HG02852 (cell line): ENCODE results near the gene STT3B.
"Not testable (repeated sequence)": the region's sequence is repeated elsewhere in the genome, so short reads cannot be mapped to it uniquely, and the experiment has no call there.

Experiments used
- ATAC-seq: cut with Tn5 transposase; IDR thresholded peaks from one replicate; pipeline ENCODE4 v1.9.1; 2021; ENCODE audit warnings: mild to moderate bottlenecking, moderate library complexity; ENCODE audit not compliant: unreplicated experiment

Gene STT3B

DNA sequence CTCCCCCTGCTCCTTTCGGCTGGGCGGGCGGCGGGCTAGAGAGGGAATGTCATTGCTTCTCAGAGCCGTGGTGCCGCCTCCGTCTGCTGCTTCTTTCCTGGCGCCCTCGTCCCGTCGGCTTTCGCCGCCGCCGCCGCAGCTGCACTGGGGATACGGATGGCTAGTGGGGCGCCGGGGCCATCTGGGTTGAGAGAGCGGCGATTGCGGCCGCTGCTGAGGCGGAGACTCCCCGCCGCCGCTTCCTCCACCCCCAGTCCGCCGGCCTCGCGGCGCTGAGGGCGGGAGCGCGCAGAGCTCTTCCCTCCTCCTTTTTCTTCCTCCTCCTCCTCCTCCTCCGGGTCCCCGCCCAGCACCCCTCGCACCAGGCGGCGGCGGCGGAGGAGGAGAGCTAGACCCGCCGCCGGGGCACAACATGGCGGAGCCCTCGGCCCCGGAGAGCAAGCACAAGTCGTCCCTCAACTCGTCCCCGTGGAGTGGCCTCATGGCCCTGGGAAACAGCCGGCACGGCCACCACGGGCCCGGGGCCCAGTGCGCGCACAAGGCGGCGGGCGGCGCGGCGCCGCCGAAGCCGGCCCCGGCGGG, at the start of gene STT3B:
STT3B (plus strand) TSS at position 339 of the 582 bp plus-strand sequence; CDS start at position 413, 74 bp downstream.
- peak; percentile 52 for ATAC-seq

DNA sequence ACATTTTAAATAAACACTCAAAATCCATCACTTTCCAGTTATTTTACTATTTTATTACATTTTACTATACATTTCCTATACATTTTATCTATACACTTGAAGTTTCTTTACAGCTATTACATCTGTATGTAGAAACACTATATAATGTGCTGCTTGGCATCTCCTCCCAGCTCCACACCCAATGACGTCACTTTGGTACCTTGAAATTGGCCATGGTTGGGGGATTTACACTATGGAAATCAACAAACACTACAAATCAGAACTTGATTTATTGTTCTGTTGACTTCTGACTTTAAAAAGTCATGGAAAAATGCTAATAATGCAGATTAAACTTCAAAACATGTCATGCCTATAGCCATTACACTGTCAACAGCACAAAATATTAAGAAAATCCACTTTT, 48.9 kb upstream of the STT3B start:
- ATAC-seq, result no peak

DNA sequence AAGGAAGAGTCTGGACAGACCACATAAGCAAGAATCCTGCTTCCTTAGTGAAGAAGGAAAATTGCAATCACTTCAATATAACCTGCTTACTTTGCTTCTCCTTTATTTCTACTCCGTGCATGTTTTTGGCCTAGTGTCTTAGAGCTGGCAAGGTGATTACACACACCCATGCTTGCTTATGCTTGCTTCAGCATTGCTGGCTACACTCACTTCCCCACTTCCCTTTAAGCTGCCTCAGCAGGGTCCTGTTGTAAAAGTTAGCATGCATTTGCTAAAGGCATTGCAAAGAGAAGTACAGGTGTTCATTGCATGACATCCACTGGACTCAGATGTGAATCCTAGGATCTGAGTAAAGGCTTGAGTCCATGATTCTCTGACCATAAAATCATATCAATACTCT, 47.5 kb upstream of the STT3B start:
- no peak for ATAC-seq

DNA sequence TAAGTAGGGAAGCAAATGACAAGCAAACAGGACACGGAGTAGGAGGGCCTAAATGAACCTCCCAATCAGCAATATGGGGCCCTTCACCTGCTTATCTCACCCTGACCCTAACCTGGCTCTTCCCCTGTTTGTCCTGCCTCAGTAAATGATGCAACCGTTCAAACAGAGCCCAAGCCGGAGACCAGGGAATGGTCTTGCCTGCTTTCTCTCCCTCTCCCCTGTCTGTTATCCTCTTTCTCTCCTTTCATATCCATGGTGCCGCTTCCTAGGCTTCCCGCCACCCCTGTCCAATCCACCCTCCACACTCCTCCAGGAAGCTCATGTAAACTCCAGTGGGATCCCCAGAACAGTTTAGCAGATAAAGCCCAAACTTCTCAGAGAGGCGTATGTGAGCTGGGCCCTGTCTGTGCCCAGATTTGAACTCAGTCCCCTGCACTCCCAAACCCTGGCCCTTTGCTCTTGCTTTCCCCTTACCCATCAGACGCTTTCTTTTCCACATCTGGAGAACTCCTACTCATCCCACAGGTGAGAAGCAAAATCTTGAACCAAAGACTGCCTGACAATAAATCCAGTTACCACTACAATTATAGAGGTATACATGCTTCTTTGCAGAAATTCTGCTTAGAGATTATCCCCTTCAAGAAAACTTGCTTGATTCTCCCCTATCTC, 45.7 kb upstream of the STT3B start:
- ATAC-seq, result no peak

DNA sequence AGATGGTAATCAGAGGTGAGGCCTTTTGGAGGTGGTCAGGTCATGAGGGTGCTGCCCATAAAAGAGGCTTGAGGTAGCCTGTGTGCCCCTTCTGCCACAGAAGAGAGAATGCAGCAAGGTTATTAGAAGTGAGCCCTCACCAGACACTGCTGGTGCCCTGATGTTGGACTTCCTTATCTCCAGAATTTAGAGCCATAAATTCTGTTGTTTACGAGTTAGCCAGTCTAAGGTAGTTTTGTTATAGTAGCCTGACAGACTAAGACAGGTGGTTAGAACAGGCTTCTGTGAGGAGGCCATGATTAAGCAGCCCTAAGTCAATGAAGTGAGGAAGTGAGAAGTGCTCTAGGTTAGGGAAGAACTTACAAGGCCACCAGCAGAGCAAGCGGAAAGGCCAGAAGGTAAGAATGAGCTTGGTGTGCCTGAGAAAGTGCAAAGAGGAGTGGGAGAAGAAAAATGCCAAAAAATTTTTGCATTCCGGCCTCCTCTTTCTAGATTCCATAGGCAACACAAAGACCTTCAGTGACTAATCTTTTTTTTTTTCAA, 44.2 kb upstream of the STT3B start:
- no peak for ATAC-seq

DNA sequence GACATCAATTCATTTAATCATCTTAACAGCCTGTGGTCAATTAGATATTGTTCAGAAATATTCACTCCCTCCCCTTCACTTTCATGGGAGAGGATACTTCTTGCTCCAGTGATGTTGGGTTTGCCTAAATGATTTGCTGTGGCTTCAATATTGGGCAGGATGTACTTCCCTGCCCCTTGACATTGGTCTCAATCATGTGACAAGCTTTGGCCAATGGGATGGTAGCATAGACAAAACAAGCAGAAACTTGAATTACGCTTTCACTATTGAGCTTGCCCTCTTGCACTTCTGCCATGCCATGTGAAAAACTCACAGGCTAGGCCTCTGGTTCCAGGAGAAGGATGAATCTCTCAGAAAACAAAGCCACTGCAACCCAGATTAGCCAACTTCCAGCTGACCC, 42.2 kb upstream of the STT3B start:
- no peak for ATAC-seq

DNA sequence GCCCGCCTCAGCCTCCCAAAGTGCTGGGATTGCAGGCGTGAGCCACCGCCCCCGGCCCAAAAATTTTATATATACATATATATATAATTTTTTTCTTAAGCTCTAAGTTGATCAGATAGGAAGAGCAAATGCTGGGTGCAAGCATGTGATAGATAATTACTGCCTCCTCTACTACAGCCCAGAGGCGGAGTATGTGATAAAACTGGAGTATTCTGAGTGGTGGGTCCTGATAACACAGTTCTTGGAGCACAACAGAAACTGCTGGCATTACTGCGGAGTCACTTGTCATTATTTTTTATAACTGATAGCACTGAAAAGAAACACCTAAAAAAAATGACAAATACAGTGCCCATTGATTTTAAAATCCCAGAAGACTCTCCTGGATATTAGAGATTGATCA, 41.1 kb upstream of the STT3B start:
- ATAC-seq, result no peak

DNA sequence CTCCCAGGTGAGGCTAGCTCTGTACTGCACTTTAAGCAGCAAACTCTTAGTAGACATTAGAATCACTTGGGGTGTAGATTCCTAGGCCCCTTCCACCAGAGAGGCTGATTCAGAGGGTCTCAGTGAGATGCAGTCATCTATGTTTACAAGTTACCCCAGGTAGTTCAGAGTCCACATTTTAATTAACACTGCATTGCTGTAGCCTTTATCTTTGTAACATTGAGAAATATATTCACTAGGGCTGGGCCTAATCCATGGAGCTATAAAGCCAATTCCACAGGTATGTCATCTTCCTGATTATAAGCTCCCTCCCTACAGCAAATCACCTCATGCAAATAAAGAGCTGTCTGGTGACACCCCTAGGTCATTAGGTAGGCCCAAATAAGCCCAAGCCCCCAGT, 39.6 kb upstream of the STT3B start:
- no peak for ATAC-seq

DNA sequence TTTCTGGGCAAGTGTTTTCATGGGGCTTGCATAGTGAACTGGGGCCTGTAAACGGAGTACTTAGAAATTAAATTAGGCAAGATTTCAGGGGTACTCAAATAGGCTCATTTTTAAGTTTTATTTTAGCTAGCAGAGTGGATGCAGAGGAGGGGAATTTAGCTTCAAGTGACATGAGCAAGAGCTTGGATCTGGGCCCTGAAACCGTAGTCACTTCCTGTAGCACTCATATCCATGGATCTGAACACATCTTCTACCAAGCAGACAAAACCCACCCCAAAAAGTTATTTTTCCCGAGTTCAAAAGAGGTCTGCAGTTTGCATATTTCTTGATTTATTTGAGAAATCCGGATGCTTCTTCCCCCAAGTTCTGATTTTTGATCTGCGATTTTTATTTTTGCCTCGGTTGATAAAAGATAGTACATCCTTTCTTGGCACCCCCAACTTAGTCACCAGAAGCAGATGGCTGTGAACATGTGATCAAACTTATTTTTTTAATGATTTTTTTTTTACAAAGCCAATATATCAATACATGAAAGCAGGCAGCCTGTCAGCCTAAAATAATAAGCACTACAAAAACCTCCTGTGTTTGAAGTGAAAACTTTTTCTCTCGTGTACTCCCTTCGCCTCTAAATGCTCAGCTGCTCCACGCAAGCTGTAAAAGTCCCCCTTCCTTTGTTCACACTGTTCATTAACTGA, 36.6 kb upstream of the STT3B start:
- no peak for ATAC-seq

DNA sequence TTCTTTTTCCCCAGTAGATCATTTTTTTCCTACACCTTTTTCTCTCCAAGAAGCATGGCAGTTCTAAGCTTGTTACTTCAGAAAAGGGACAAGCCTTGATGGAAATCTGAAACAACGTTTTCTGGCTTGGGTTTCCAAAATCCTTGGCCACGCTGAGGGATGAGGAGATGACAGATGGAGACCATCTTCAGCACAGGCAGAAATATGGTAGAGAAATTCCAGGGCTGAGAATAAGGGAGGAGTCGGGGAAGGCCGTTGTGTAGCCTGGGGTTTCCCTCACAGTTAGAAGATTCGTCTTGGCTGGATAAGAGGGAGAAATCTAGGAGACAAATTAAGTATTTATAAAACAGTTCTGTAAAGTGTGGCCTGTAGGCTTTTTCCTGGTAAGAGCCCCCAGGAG, 33.9 kb upstream of the STT3B start:
- ATAC-seq, result no peak

DNA sequence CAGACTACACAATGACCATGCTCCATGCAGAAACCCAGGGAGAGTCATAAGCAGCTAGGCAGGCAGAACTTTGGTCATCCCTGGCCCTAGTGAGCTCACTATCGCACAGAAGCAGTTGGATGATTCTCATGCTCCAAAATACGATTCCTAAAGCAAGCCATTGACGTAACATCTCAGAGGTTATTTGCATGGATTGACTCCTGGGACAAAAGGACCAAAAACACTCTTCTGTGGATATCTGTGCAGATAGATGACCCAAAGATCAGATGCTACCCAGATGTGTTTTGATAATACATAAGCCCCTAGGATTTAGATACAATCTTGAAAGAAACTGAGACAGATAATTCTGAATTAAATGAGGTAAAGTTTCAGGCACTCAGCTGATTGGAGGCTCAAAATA, 33.4 kb upstream of the STT3B start:
- no peak for ATAC-seq

DNA sequence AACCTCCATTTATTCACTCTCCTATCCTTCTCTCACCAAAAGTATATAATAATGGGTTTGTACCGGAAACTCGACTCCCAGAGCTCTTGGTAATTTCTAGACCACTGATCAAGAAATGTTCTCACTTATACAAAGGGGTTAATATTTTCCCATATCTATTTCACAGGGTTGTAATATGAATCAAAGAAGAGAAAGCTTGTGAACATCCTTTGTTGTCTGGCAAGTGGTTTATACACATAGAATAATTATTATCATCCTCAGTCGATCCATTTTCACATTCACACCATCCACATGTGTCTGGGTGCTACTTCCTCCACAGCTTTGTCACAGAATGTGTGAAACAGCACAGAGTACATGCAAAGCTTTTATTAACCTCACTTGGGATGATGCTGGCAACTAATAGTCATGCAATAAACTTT, 29.9 kb upstream of the STT3B start:
- no peak for ATAC-seq

DNA sequence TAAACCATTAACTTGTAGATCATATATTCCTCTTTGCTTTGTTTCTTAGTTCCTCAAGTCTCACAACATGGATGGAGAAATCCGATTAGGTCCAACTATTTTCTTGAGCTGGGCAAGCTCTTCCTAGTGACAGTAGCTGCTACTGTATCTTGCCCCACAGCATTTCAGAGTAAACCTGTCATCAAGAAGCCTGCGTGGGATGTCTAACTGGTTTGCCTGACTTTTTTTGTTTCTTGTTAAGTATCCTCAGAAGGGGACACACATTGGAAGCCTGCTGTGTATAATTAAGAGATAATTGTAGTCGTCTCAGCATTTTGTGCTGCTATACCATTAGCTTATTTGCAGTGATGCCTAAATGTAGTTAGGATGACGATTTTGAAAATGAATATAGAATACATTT, 29.3 kb upstream of the STT3B start:
- ATAC-seq, result no peak

DNA sequence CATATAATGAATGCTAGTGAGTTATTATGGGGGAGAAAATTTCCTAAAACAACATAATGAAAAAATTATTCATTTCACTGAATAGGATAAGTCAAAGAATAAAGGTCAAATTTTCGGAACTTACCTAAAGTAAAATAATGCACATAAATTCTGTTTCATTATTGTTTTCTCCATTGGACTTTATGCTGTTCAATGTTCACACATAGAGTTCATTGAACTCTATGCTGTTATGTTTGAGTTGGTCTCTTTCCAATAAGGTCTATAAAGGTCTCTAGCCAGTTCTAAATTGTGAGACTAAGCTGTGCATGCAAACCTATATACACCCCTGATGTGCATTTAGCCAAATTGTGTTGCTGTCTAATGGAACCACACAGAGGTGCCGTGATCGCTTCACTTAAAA, 28.5 kb upstream of the STT3B start:
- no peak for ATAC-seq

DNA sequence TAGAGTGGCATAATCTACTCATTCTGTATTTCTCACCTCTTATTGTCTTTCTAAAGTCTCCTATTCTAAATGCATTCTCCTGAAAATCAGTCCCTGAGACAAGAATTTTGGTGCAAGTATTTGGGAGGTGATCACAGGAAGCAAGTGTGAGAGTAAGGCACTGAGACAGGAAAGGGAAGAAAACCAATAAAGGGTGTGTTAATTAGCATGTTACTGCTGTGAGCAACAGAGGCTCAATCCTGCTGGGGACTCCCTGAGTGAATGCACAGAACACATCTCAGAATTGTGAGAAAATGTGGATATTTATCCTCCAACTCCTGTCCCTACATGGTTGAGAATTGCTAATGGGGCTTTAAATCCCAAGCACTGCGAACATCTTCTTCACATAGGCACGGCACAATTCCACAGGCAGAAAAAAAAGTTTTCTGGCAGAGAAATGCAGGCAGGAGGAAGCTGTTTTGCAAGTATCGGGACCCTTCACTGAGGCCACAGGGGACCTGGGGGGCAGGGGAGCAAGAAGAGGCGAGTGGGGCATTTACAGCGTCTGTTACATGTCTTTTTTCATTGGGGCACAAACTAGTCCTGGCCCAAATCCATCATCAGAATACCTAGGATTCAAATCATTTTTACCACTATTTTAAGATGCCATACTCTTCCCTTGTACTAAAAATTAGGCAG, 27.2 kb upstream of the STT3B start:
- no peak for ATAC-seq

DNA sequence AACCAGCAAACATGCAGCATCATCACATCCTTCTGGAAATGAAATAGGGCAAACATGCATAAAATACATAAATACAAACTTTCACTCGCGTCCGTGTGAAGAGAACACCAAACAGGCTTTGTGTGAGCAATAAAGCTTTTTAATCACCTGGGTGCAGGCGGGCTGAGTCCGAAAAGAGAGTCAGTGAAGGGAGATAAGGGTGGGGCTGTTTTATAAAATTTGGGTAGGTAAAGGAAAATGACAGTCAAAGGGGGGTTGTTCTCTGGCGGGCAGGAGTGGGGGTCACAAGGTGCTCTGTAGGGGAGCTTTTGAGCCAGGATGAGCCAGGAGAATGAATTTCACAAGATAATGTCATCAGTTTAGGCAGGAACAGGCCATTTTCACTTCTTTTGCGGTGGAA, 26.2 kb upstream of the STT3B start:
- ATAC-seq, result not testable (repeated sequence)

DNA sequence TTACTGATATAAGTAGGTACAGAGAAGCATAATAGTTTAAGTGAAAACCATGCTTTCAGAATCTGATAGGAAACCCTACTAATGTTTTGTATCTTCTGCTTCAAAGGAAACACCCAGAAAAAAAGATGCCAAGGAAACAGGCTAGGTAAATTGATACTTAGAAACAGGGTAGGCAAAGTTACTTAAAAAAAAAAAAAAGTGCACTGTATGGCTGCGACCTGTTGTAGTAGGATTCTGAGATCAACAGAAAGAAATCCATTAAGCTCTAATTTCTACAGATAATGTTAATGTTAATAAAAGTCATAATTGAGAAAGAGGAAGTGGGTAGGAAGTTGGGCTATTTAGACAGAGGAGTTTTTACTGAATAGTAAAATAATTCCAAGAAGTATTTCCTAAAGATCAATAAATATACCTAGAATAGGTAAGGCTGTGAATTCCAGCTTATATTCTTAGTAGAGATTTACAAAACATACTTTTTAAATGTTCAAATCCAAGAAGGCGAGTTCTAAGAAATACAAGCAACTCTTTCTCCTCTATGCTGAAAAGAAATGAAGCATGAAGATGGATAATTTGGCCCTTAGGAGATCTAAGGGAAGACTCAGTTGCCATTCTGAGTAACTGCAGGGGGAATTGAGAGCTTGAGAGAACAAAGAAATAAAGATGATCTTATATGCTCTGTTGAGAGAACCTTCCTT, 24.1 kb upstream of the STT3B start:
- no peak for ATAC-seq

DNA sequence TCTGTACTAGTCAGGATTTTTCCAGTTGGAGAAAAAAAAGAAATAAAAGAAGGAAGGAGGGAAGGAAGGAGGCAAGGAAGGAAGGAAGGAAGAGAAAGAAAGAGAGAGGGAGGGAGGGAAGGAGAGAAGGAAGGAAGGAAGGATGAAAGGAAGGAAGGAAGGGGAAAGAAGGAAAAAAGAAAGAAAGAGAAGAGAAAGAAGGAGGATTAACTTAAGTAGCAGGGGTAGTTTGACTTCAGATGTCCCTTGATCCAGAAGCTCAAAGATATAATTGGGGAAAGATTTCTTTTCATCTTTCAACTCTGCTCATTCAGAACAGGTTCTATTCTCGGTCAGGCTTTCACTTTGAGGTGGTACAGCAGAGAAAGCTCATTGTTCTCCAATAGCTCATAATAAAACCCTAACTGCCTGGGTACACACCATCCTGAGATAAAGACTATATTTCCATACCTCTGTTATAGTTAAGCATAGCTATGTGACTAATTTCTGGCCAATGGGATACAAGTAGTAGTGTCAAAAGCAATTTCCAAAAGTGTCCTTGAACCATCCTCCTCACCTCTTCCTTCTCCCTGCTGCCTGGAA, 23.5 kb upstream of the STT3B start:
- no peak for ATAC-seq

DNA sequence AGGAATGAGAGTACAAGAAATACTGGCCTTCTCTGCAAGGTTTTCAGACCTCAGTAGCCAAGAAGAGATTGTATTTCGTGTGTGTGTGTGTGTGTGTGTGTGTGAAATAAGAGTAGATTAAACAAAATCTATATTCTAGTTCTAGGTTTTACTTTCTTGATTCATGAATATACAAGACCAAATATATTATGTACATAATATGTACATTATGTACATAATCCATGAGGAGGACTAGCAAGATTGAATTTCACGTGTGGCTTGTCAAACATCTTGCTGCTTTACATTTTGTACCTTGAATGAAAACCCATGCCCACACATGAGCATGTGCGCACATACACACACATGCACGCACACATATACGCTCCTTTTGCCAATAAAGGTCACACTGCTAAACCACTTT, 18.2 kb upstream of the STT3B start:
- no peak for ATAC-seq

DNA sequence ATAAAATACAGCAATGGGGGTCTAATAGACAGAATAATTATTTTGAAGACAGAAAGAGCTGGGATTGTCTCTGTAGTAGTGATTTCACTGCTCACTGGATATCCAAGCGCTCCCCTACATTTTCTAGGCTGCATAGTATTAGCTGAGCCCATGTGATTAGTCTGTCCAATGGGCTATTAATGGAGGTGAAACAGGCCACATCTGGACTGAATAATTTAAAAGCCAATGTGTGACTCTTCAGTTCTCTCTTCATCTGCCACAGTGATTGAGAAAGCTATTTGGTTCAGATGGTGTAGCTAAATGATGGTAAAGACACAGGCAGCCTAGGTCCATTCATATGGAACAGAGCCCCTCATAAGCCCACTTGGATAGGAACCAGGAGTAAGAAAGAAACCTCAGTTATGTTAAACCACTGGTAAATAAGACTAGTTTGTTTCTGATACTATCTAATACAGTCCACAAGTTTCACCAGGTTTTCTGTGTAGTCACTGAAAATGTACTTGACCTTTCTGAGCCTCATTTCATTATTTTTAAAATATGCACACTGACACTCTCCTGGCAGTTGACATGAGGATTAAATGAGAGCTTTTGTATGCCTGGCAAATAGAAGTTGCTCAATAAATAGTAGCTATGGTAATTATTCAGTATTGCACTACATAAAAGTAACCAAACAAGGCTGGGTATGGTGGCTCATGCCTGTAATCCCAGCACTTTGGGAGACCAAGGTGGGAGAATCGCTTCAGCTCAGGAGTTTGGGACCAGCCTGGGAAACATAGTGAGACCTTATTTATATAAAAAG, 17.0 kb upstream of the STT3B start:
- ATAC-seq, result no peak
